Keratinocyte (primary cell): ENCODE data around the gene KCNMA1. TPM values are rescaled to one million over a fixed set of nuclear protein-coding genes. Genes with fewer than 3 reads are reported as not detected.

ENCODE experiments used
- DNase-seq: peaks from one replicate; pipeline ENCODE4 v3.0.0-alpha.2; 2011; ENCODE audit warnings: low read depth, missing footprints, low spot score
- FAIRE-seq: peaks from 2 replicates; lab custom pipeline; 2011; peaks lifted over from hg19 to GRCh38; lab: Jason Lieb, UNC
- H2AFZ ChIP-seq: 2 replicates; pipeline ENCODE4 v1.6.0; 2012; ENCODE audit warnings: low read length, control low read depth, inconsistent platforms; ENCODE audit not compliant: control insufficient read depth
- H3K27ac ChIP-seq: 2 replicates; pipeline ENCODE4 v1.5.1; 2011; ENCODE audit warnings: low read length; ENCODE audit not compliant: control insufficient read depth, insufficient read depth
- H3K27me3 ChIP-seq: 3 replicates; pipeline ENCODE4 v1.6.0; 2011; ENCODE audit warnings: low read length; ENCODE audit not compliant: control insufficient read depth, insufficient read depth; ENCODE audit errors: extremely low read depth
- H3K36me3 ChIP-seq, 2 experiments: 2 replicates in 1 of 2; 3 replicates in 1 of 2; pipeline ENCODE4 v1.5.1; 2011; ENCODE audit warnings: low read length in 2 of 2, mild to moderate bottlenecking in 1 of 2; ENCODE audit not compliant: control insufficient read depth in 2 of 2, insufficient read depth in 2 of 2; ENCODE audit errors: extremely low read depth in 1 of 2
- H3K4me1 ChIP-seq: 3 replicates; pipeline ENCODE4 v1.5.1; 2011; ENCODE audit warnings: low read length; ENCODE audit not compliant: control insufficient read depth, insufficient read depth; ENCODE audit errors: extremely low read depth
- H3K4me2 ChIP-seq: 3 replicates; pipeline ENCODE4 v1.6.0; 2011; ENCODE audit warnings: low read depth, low read length; ENCODE audit not compliant: control insufficient read depth, insufficient read depth; ENCODE audit errors: extremely low read depth
- H3K4me3 ChIP-seq, 3 experiments: fragments of 200-600 bp in 1 of 3; sonication (generic) in 1 of 3; 2 replicates in 2 of 3; 3 replicates in 1 of 3; pipeline ENCODE4 v1.5.1; 2011 to 2016; ENCODE audit warnings: low read length in 3 of 3, mild to moderate bottlenecking in 3 of 3, control low read depth in 2 of 3, inconsistent platforms in 1 of 3, low read depth in 1 of 3, mixed read lengths in 1 of 3, mixed run types in 1 of 3, moderate library complexity in 1 of 3; ENCODE audit not compliant: control insufficient read depth in 2 of 3, insufficient read depth in 2 of 3; ENCODE audit errors: extremely low read depth in 1 of 3
- H3K79me2 ChIP-seq: 2 replicates; pipeline ENCODE4 v1.6.0; 2012; ENCODE audit warnings: low read length; ENCODE audit not compliant: control insufficient read depth, insufficient read depth
- H3K9ac ChIP-seq: 3 replicates; pipeline ENCODE4 v1.6.0; 2011; ENCODE audit warnings: low read length; ENCODE audit not compliant: control insufficient read depth, insufficient read depth; ENCODE audit errors: extremely low read depth
- H3K9me1 ChIP-seq: 3 replicates; pipeline ENCODE4 v1.6.0; 2011; ENCODE audit warnings: low read length; ENCODE audit not compliant: control insufficient read depth, insufficient read depth; ENCODE audit errors: extremely low read depth
- H3K9me3 ChIP-seq: 2 replicates; pipeline ENCODE4 v1.5.1; 2012; ENCODE audit warnings: low read depth, low read length; ENCODE audit not compliant: control insufficient read depth
- H4K20me1 ChIP-seq: 3 replicates; pipeline ENCODE4 v1.6.0; 2011; ENCODE audit warnings: low read length; ENCODE audit not compliant: control insufficient read depth, insufficient read depth; ENCODE audit errors: extremely low read depth
- EZH2 ChIP-seq: IDR thresholded peaks from one replicate; pipeline ENCODE4 v1.6.1; 2012; ENCODE audit warnings: inconsistent platforms, mild to moderate bottlenecking, low read length, moderate library complexity
- dilution Hi-C: fragments of 300-500 bp; cut with MboI; formaldehyde crosslinking; loops from one replicate; pipeline ENCODE4 v1.7.0; 2020; ENCODE audit warnings: low sequenced_read_pairs; ENCODE audit not compliant: extremely low pct_ligation_motif_present
- polyA plus RNA-seq, 5 experiments: library from polyadenylated mRNA; depleted of rRNA in 3 of 5; stranded (reverse) in 3 of 5; stranded (forward) in 1 of 5; unstranded in 1 of 5; fragments of >200 nt; gene quantifications; 1 replicate in 1 of 5; 2 replicates in 3 of 5; 3 replicates in 1 of 5; pipeline versions ENCODE4 v1.2.1 to v1.2.3, GENCODE V29; 2011 to 2012; ENCODE audit warnings: missing spikeins in 2 of 5, low read depth in 1 of 5, low replicate concordance in 1 of 5
- TF ChIP-seq, protein P1 (sequence below), 3 experiments: IDR thresholded peaks in 1 of 3; conservative IDR thresholded peaks in 1 of 3; optimal IDR thresholded peaks in 1 of 3; 2 replicates in 2 of 3; 3 replicates in 1 of 3; pipeline versions ENCODE3 to v1.5.1; 2011; ENCODE audit warnings: low read length in 3 of 3, mild to moderate bottlenecking in 3 of 3, moderate library complexity in 2 of 3, control low read depth in 1 of 3, inconsistent platforms in 1 of 3; ENCODE audit not compliant: insufficient read depth in 2 of 3; ENCODE audit errors: extremely low read depth in 1 of 3

KCNMA1 gene
- polyA plus RNA-seq, 1 donor (not counting 4 experiments of a cell fraction or from before 2014, with no cell fraction given), result 6.3 TPM

DNA sequence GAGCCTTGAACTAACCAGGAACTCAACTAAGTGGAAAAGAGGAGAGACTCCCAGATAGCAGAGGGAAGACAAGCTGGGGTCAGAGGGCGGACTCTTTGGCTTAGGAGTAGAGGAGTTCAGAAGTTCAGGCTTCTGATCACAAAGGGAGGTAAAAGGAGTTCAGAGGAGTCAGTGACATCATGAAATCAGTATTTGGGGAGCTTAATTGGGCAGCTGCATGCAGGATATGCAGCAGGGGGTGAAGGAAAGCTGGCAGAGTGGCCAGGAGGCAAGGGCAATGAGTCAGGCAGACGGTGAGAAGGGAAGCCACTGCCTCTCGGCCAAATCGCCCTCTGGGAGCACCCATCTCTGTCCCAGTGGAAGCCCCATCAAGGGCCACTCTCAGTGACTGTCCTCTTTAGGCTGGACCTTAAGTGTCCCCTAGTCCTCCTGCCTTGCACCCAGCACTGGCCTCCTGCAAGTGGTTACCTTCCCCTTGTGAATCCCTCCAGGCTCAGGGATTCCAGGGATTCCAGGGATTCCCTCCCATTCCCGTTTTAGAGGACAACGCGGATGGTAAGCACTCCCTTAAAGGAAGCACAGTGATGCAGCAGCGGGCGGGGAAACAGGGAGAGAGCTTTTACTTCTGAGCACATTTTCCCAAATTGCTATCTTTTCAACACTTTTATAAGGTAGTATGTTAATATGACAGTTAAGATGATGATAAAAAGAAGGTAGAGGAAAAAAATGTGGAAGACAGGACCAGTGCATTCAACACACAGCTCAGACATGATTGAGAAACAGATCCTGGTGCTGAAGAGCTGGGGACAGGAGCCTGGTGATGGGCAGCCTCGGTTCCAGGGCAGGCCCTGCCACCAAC is 72.6 kb downstream of the KCNMA1 start:
- Histone ChIP-seq H3K9ac (no peak overlapping the region), H3K36me3 (peaks cover 0 to 1% of the 10 kb centered on the region in 2 experiments), H3K9me3 (no peaks in the 10 kb centered on the region), H3K4me2 (no peak overlapping the region), H2AFZ (no peak overlapping the region), H4K20me1 (no peaks in the 10 kb centered on the region), H3K4me1 (peaks cover 10% of the 10 kb centered on the region), H3K79me2 (no peaks in the 10 kb centered on the region), H3K27ac (no peak overlapping the region), H3K9me1 (no peaks in the 10 kb centered on the region), H3K4me3 (no peak overlapping the region), H3K27me3 (no peaks in the 10 kb centered on the region)
- TF ChIP-seq EZH2, result no peak
- TF ChIP-seq, protein P1, sequence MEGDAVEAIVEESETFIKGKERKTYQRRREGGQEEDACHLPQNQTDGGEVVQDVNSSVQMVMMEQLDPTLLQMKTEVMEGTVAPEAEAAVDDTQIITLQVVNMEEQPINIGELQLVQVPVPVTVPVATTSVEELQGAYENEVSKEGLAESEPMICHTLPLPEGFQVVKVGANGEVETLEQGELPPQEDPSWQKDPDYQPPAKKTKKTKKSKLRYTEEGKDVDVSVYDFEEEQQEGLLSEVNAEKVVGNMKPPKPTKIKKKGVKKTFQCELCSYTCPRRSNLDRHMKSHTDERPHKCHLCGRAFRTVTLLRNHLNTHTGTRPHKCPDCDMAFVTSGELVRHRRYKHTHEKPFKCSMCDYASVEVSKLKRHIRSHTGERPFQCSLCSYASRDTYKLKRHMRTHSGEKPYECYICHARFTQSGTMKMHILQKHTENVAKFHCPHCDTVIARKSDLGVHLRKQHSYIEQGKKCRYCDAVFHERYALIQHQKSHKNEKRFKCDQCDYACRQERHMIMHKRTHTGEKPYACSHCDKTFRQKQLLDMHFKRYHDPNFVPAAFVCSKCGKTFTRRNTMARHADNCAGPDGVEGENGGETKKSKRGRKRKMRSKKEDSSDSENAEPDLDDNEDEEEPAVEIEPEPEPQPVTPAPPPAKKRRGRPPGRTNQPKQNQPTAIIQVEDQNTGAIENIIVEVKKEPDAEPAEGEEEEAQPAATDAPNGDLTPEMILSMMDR (optimal IDR thresholded peaks at IDR 0.05 in 1 of 3, IDR thresholded peaks at IDR 0.05 in 1 of 3, conservative IDR thresholded peaks at IDR 0.05 in 1 of 3; ENCODE audit: extremely low read depth in 1 of 3, insufficient read depth in 2 of 3, low read length in 3 of 3), result no peak
- no peak for DNase-seq
- FAIRE-seq, result no peak
- dilution Hi-C loops, result no loop called here

DNA sequence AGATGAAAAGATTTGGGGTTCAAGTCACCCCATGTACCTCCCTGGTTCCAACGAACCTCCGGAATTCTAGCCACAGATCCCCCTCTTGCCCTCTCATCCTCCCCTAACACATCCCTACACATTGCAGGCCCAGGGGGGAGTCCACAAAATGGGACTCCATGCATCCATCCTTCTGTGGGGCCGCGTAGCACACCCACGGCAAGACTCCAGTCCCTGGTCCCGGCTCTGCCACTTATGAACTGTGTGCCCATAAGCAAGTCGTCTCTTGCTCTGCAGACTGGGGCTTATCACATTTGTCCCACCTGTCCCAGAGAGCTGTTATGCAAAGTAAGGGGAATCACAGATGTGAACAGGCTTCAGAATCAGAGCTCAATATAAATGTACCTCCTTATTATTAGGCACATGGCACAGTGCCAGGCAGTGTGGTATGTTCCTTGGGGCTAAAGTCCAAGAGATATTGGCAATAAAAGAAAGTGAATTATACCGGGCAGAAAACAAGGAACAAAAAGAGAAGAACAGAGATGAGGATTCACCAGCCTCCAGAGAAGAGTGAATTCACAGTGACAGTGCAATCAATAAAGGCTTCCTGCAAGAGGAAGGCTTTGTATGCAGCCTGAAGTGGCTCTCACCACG is 73.9 kb downstream of the KCNMA1 start:
- no peaks in the 10 kb centered on the region for H3K79me2 ChIP-seq
- FAIRE-seq (no peak), DNase-seq (no peak)
- peaks cover 0 to 1% of the 10 kb centered on the region in 2 experiments for H3K36me3 ChIP-seq
- H3K27me3 ChIP-seq, result no peaks in the 10 kb centered on the region
- H3K9me3 ChIP-seq, result no peaks in the 10 kb centered on the region
- no peak overlapping the region for H3K4me2 ChIP-seq
- no peak overlapping the region for H3K4me3 ChIP-seq
- no peaks in the 10 kb centered on the region for H4K20me1 ChIP-seq
- no peak for TF ChIP-seq EZH2
- TF ChIP-seq, protein P1 (optimal IDR thresholded peaks at IDR 0.05 in 1 of 3, IDR thresholded peaks at IDR 0.05 in 1 of 3, conservative IDR thresholded peaks at IDR 0.05 in 1 of 3; ENCODE audit: extremely low read depth in 1 of 3, insufficient read depth in 2 of 3, low read length in 3 of 3), result no peak
- H3K27ac ChIP-seq, result no peak overlapping the region
- dilution Hi-C loops, result no loop called here
- H3K9ac ChIP-seq, result no peak overlapping the region
- H3K4me1 ChIP-seq, result peaks cover 10% of the 10 kb centered on the region
- H2AFZ ChIP-seq, result no peak overlapping the region
- no peaks in the 10 kb centered on the region for H3K9me1 ChIP-seq
